ENCODE data around the gene EP400. TPM values are rescaled to one million over a fixed set of nuclear protein-coding genes. Genes with fewer than 3 reads are reported as not detected.

EP400 gene
- polyA plus RNA-seq, 1 donor (not counting 4 experiments of a cell fraction or from before 2014, with no cell fraction given), result 4.1 TPM

DNA sequence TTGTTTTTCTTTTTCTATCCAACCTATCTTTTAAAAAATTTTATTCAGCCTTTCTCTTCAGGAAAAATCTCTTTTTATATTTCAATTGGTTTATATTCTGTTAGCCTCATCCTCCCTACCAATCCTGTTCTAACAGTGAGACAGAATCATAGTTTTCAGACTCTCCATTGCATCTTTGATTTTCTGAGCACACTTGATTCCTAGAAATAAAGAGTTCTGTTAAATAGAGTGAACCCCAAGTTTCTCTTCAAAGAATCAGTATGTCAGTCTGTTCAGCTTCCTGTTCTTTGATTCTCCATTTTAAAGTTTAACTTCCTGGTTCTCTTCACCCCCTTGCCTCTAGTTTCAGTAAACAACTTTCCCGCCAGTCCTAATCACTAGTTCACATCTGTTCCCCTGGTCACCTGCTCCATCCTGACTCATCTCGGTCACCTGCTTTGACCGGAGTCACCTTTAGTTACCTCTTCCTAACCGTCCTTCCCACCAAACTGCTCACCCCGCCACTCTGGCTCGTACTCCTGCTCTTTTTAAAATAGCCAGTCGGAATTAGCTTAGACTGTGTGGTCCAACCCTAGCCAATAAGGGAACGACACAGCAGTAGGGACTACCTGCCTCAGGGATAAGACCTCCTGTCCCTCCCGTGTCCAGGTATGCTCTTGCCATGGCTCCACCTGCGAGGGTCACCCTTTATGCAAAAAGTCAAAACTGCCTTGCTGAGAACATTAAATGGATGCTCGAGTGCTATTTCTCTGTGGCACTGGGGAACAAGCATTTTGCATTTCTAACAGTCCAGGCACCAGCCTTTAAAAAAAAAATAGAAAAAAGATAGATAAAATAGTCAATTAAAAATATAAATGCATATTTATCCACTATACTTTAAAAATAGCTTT, 146.0 kb downstream of the EP400 start:
- DNase-seq (ENCODE audit: low read depth, low spot score) (no peak), FAIRE-seq (no peak)
- dilution Hi-C loops (cut with MboI; ENCODE audit: extremely low pct_ligation_motif_present, low sequenced_read_pairs), result no loop called here
- H2AFZ ChIP-seq (ENCODE audit: control insufficient read depth, low read length), result no peak overlapping the region
- H3K27me3 ChIP-seq (ENCODE audit: control insufficient read depth, extremely low read depth, insufficient read depth, low read length), result no peaks in the 10 kb centered on the region
- TF ChIP-seq, protein P1, sequence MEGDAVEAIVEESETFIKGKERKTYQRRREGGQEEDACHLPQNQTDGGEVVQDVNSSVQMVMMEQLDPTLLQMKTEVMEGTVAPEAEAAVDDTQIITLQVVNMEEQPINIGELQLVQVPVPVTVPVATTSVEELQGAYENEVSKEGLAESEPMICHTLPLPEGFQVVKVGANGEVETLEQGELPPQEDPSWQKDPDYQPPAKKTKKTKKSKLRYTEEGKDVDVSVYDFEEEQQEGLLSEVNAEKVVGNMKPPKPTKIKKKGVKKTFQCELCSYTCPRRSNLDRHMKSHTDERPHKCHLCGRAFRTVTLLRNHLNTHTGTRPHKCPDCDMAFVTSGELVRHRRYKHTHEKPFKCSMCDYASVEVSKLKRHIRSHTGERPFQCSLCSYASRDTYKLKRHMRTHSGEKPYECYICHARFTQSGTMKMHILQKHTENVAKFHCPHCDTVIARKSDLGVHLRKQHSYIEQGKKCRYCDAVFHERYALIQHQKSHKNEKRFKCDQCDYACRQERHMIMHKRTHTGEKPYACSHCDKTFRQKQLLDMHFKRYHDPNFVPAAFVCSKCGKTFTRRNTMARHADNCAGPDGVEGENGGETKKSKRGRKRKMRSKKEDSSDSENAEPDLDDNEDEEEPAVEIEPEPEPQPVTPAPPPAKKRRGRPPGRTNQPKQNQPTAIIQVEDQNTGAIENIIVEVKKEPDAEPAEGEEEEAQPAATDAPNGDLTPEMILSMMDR (optimal IDR thresholded peaks at IDR 0.05 in 1 of 3, IDR thresholded peaks at IDR 0.05 in 1 of 3, conservative IDR thresholded peaks at IDR 0.05 in 1 of 3; ENCODE audit: extremely low read depth in 1 of 3, insufficient read depth in 2 of 3, low read length in 3 of 3), result no peak
- TF ChIP-seq EZH2 (IDR thresholded peaks at IDR 0.05; ENCODE audit: low read length), result no peak
- H3K27ac ChIP-seq (ENCODE audit: control insufficient read depth, insufficient read depth, low read length), result no peak overlapping the region
- H3K4me2 ChIP-seq (ENCODE audit: control insufficient read depth, extremely low read depth, insufficient read depth, low read depth, low read length), result no peak overlapping the region
- no peaks in the 10 kb centered on the region for H4K20me1 ChIP-seq (ENCODE audit: control insufficient read depth, extremely low read depth, insufficient read depth, low read length)
- H3K4me3 ChIP-seq (ENCODE audit: control insufficient read depth in 2 of 3, extremely low read depth in 1 of 3, insufficient read depth in 2 of 3, low read depth in 1 of 3, low read length in 3 of 3), result no peak overlapping the region
- peaks cover 3% of the 10 kb centered on the region for H3K79me2 ChIP-seq (ENCODE audit: control insufficient read depth, insufficient read depth, low read length)
- H3K9me1 ChIP-seq (ENCODE audit: control insufficient read depth, extremely low read depth, insufficient read depth, low read length), result no peaks in the 10 kb centered on the region
- H3K4me1 ChIP-seq (ENCODE audit: control insufficient read depth, extremely low read depth, insufficient read depth, low read length), result no peaks in the 10 kb centered on the region
- H3K36me3 ChIP-seq (ENCODE audit: control insufficient read depth in 2 of 2, extremely low read depth in 1 of 2, insufficient read depth in 2 of 2, low read length in 2 of 2), result peaks cover 0 to 2% of the 10 kb centered on the region in 2 experiments
- H3K9ac ChIP-seq (ENCODE audit: control insufficient read depth, extremely low read depth, insufficient read depth, low read length), result no peak overlapping the region
- no peaks in the 10 kb centered on the region for H3K9me3 ChIP-seq (ENCODE audit: control insufficient read depth, low read depth, low read length)

DNA sequence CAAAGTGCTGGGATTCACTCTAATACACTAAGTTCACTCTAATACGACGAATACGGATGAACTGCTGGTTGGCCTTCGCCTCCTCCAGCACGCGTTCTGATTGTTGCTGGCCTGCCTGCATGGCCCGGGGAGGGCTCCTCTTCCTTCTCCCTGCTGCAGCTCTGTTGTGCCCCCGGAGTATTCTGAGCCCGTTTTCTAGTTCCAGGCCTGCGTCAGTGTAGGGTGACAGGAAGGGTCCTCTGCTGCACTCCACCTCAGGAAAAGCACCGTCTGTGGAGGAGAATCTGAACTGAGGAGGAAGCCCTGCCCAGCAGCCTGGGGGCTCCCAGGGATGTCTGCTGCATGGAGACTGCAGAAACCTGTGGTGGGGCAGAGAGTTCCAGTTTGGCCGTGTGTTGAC, 150.0 kb downstream of the EP400 start:
- Histone ChIP-seq H3K36me3 (ENCODE audit: control insufficient read depth in 2 of 2, extremely low read depth in 1 of 2, insufficient read depth in 2 of 2, low read length in 2 of 2) (peaks cover 0 to 2% of the 10 kb centered on the region in 2 experiments), H3K27me3 (ENCODE audit: control insufficient read depth, extremely low read depth, insufficient read depth, low read length) (no peaks in the 10 kb centered on the region), H3K9me3 (ENCODE audit: control insufficient read depth, low read depth, low read length) (no peaks in the 10 kb centered on the region), H3K27ac (ENCODE audit: control insufficient read depth, insufficient read depth, low read length) (no peak overlapping the region), H2AFZ (ENCODE audit: control insufficient read depth, low read length) (no peak overlapping the region), H3K4me2 (ENCODE audit: control insufficient read depth, extremely low read depth, insufficient read depth, low read depth, low read length) (no peak overlapping the region), H4K20me1 (ENCODE audit: control insufficient read depth, extremely low read depth, insufficient read depth, low read length) (no peaks in the 10 kb centered on the region), H3K79me2 (ENCODE audit: control insufficient read depth, insufficient read depth, low read length) (peaks cover 3% of the 10 kb centered on the region), H3K9me1 (ENCODE audit: control insufficient read depth, extremely low read depth, insufficient read depth, low read length) (no peaks in the 10 kb centered on the region), H3K4me3 (ENCODE audit: control insufficient read depth in 2 of 3, extremely low read depth in 1 of 3, insufficient read depth in 2 of 3, low read depth in 1 of 3, low read length in 3 of 3) (no peak overlapping the region), H3K9ac (ENCODE audit: control insufficient read depth, extremely low read depth, insufficient read depth, low read length) (no peak overlapping the region), H3K4me1 (ENCODE audit: control insufficient read depth, extremely low read depth, insufficient read depth, low read length) (no peaks in the 10 kb centered on the region)
- TF ChIP-seq EZH2 (IDR thresholded peaks at IDR 0.05; ENCODE audit: low read length), result no peak
- TF ChIP-seq, protein P1 (optimal IDR thresholded peaks at IDR 0.05 in 1 of 3, IDR thresholded peaks at IDR 0.05 in 1 of 3, conservative IDR thresholded peaks at IDR 0.05 in 1 of 3; ENCODE audit: extremely low read depth in 1 of 3, insufficient read depth in 2 of 3, low read length in 3 of 3), result no peak
- dilution Hi-C loops (cut with MboI; ENCODE audit: extremely low pct_ligation_motif_present, low sequenced_read_pairs), result no loop called here
- FAIRE-seq, result no peak
- DNase-seq (ENCODE audit: low read depth, low spot score), result no peak
